Common myeloid progenitor, CD34-positive (primary cell): ENCODE measurements around the gene GP1BB.

ENCODE experiments used
- CTCF ChIA-PET: fragments of 350-600 bp; sonication (Branson Sonifier 250); formaldehyde crosslinking; loops from one replicate; lab custom pipeline; 2021; ENCODE audit warnings: antibody characterized with exemption; lab: Charles Lee
- POLR2A ChIA-PET: fragments of 350-600 bp; sonication (Branson Sonifier 250); formaldehyde crosslinking; loops from one replicate; lab custom pipeline; 2021; ENCODE audit warnings: antibody characterized with exemption; lab: Charles Lee
- DNase-seq, 3 donors: peaks; one replicate each; pipeline versions ENCODE4 v3.0.0 to v3.0.0-alpha.2; 2013
- H3K27ac ChIP-seq, 2 experiments: 1 replicate in 1 of 2; 2 replicates in 1 of 2; pipeline ENCODE4 v1.7.0; 2013; ENCODE audit warnings: inconsistent platforms in 2 of 2, low read length in 2 of 2, mild to moderate bottlenecking in 2 of 2, low read depth in 1 of 2, moderate library complexity in 1 of 2; ENCODE audit not compliant: severe bottlenecking in 2 of 2, insufficient read depth in 1 of 2, poor library complexity in 1 of 2
- H3K27me3 ChIP-seq, 5 experiments: replicated peaks in 2 of 5; 1 replicate in 3 of 5; 2 replicates in 2 of 5; pipeline versions ENCODE4 v1.6.1 to v1.7.0; 2013; ENCODE audit warnings: low read length in 4 of 5, mild to moderate bottlenecking in 2 of 5, moderate library complexity in 2 of 5, inconsistent platforms in 1 of 5; ENCODE audit not compliant: insufficient read depth in 5 of 5, control insufficient read depth in 4 of 5
- H3K36me3 ChIP-seq, 4 experiments: 1 replicate in 2 of 4; 2 replicates in 2 of 4; pipeline versions ENCODE4 v1.6.1 to v1.7.0; 2013; ENCODE audit warnings: low read length in 3 of 4, control low read depth in 1 of 4, mild to moderate bottlenecking in 1 of 4; ENCODE audit not compliant: control insufficient read depth in 4 of 4, insufficient read depth in 4 of 4
- H3K4me1 ChIP-seq, 4 experiments: 1 replicate in 3 of 4; 2 replicates in 1 of 4; pipeline versions ENCODE4 v1.6.1 to v1.7.1; 2013; ENCODE audit warnings: low read length in 3 of 4, mild to moderate bottlenecking in 3 of 4, control low read depth in 1 of 4, inconsistent platforms in 1 of 4, moderate library complexity in 1 of 4; ENCODE audit not compliant: control insufficient read depth in 4 of 4, insufficient read depth in 4 of 4; ENCODE audit errors: control extremely low read depth in 1 of 4
- H3K4me3 ChIP-seq, 7 experiments: 1 replicate in 4 of 7; 2 replicates in 3 of 7; pipeline versions ENCODE4 v1.5.1 to v1.7.0; 2013; ENCODE audit warnings: mild to moderate bottlenecking in 7 of 7, low read length in 6 of 7, moderate library complexity in 6 of 7, inconsistent platforms in 2 of 7, low read depth in 2 of 7, control low read depth in 1 of 7; ENCODE audit not compliant: insufficient read depth in 4 of 7, control insufficient read depth in 1 of 7; ENCODE audit errors: extremely low read depth in 1 of 7
- H3K9me3 ChIP-seq, 5 experiments: 1 replicate in 4 of 5; 2 replicates in 1 of 5; pipeline versions ENCODE4 v1.6.1 to v1.7.1; 2013; ENCODE audit warnings: low read length in 4 of 5, mild to moderate bottlenecking in 2 of 5, inconsistent platforms in 1 of 5, low read depth in 1 of 5, moderate library complexity in 1 of 5; ENCODE audit not compliant: control insufficient read depth in 4 of 5, insufficient read depth in 2 of 5; ENCODE audit errors: control extremely low read depth in 1 of 5
- WGBS: methylation state at CpG from one replicate; pipeline ENCODE4 v1.1.5; 2013; ENCODE audit not compliant: insufficient coverage; 5-methylcytosine and 5-hydroxymethylcytosine counted together

Gene GP1BB

DNA sequence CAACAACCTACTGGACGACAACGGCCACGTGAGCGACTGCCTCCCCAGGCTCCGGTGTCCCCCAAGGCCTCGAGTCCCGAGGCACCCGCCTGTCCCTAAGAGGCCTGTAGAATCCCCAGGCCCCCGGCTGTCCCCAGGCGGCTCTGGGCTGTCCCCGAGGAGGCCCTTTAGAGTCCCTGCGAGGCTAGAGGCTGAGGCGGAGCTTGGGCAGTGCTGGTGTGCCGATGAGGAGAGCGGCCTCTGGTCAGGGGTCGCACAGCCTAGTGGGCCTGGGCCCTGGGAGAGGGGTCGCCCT is 40.9 kb downstream of the GP1BB start:
- Histone ChIP-seq H3K27me3 (peaks cover 0 to 93% (median 49%) of the 10 kb centered on the region in 5 experiments), H3K9me3 (peaks cover 0 to 3% (median 0%) of the 10 kb centered on the region in 5 experiments), H3K27ac (no peak overlapping the region), H3K4me1 (peaks cover 0 to 51% (median 38%) of the 10 kb centered on the region in 4 experiments), H3K36me3 (no peaks in the 10 kb centered on the region), H3K4me3 (no peak overlapping the region)
- POLR2A ChIA-PET: no interaction called here
- WGBS: 53% methylated on average over 15 of the region's 17 CpGs
- CTCF ChIA-PET: interaction anchor here (0.8 to 2.9 kb wide), 4 partner anchors 9 to 146 kb away, joined by 3 to 14 read pairs (median 5); no protein-coding TSS in a partner anchor
- no peak for DNase-seq

DNA sequence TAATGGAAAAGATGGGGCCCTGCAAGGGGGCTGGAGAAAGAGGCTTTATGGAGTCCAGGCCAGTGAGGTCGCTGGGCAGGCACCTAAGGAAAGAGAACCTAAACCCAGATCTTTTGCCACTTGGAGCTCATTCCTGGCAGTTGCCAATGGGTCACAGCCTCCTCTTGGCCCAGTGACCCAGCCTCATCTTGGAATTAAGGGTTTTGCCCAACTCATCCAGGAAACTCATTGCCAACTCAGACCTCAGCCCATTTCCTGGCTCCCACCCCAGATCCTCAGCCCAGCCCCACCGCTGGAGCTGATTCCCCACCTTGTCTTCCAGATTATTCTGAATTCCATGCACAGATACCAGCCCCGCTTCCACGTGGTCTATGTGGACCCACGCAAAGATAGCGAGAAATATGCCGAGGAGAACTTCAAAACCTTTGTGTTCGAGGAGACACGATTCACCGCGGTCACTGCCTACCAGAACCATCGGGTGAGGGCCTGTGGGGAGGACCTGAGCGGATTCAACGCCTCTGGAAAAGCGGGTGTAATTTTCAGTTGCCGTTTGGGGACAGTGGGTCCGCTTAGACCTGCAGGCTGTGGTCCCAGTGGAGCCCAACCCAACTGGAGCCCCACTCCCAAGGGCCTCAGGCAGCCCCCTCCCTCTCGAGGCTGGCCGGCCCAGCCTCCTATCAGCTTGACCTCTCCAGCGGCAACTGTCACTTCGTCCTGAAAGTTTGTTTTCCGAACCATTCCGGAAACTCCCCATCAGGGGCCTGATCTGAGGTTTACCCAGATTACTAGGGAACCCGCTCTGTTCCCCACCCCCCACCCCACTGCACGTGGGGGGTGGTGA is 41.5 kb downstream of the GP1BB start:
- peaks cover 0 to 3% (median 0%) of the 10 kb centered on the region in 5 experiments for H3K9me3 ChIP-seq
- ChIA-PET CTCF (interaction anchor here (1.4 to 2.9 kb wide), 3 partner anchors 8 to 145 kb away, joined by 4 to 14 read pairs (median 6); no protein-coding TSS in a partner anchor), POLR2A (no interaction called here)
- DNase-seq: peak in 1 of 3 donors; percentile 13
- H3K4me3 ChIP-seq: peak overlapping the region in 1 of 7 experiments; percentile 58
- H3K27me3 ChIP-seq: peaks cover 0 to 93% (median 45%) of the 10 kb centered on the region in 5 experiments
- peaks cover 0 to 45% (median 35%) of the 10 kb centered on the region in 4 experiments for H3K4me1 ChIP-seq
- no peak overlapping the region for H3K27ac ChIP-seq
- WGBS: 43% methylated on average over 22 of the region's 25 CpGs
- no peaks in the 10 kb centered on the region for H3K36me3 ChIP-seq

DNA sequence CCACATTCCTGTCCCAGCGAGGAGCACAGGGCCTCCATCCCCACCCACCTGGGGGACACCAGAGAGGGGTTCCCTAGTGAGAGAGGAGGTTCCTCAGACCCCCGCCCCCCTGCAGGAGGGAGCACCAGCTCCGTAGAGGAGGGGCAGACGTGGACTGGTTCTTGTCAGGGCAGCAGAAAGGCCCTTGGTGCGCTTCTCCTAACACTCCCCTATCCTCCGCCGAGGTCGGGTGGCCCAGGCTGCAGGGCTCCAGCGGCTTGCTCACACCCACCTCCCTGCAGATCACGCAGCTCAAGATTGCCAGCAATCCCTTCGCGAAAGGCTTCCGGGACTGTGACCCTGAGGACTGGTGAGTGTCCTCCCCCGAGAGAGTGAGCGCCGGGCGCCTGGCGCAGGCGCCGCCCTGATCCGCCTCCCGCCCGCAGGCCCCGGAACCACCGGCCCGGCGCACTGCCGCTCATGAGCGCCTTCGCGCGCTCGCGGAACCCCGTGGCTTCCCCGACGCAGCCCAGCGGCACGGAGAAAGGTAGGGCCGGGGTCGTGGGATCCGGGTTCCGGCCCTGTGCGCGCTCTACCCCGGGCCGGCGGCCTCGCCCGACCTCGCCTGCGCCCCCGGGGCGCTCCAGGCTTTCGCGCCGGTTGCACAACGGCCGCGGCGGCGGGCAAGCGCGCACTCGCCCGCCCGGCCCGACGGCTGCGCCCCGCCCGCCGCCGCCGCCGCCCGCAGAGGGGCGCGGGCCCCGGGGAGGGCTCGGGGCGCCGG is 42.3 kb downstream of the GP1BB start:
- peaks cover 0 to 3% (median 0%) of the 10 kb centered on the region in 5 experiments for H3K9me3 ChIP-seq
- no peak overlapping the region for H3K27ac ChIP-seq
- CTCF ChIA-PET: no interaction called here
- under 1% methylated on average over 75 of the region's 83 CpGs for WGBS
- DNase-seq: peak in 2 of 3 donors; percentile 51 to 63
- H3K27me3 ChIP-seq: peaks cover 0 to 92% (median 45%) of the 10 kb centered on the region in 5 experiments
- POLR2A ChIA-PET: no interaction called here
- H3K4me1 ChIP-seq: peaks cover 0 to 43% (median 33%) of the 10 kb centered on the region in 4 experiments
- H3K4me3 ChIP-seq: peak overlapping the region in 5 of 7 experiments; percentile 10 to 58 (median 42)
- no peaks in the 10 kb centered on the region for H3K36me3 ChIP-seq

DNA sequence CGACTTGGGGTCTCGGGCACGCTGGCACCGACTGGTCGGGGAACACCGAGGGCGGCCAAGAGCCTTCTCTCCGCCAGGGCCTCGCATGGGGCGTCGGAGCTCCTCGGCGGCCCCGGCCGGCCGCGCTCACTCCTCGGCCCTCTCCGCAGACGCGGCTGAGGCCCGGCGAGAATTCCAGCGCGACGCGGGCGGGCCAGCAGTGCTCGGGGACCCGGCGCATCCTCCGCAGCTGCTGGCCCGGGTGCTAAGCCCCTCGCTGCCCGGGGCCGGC is 42.8 kb downstream of the GP1BB start:
- H3K4me3 ChIP-seq: peak overlapping the region in 3 of 7 experiments; percentile 53 to 59 (median 55)
- CTCF ChIA-PET: no interaction called here
- H3K9me3 ChIP-seq: peaks cover 0 to 3% (median 0%) of the 10 kb centered on the region in 5 experiments
- DNase-seq: no peak
- peaks cover 0 to 94% (median 47%) of the 10 kb centered on the region in 5 experiments for H3K27me3 ChIP-seq
- peaks cover 0 to 40% (median 30%) of the 10 kb centered on the region in 4 experiments for H3K4me1 ChIP-seq
- WGBS: under 1% methylated on average over 29 of the region's 36 CpGs
- H3K36me3 ChIP-seq: no peaks in the 10 kb centered on the region
- H3K27ac ChIP-seq: no peak overlapping the region
- POLR2A ChIA-PET: no interaction called here

DNA sequence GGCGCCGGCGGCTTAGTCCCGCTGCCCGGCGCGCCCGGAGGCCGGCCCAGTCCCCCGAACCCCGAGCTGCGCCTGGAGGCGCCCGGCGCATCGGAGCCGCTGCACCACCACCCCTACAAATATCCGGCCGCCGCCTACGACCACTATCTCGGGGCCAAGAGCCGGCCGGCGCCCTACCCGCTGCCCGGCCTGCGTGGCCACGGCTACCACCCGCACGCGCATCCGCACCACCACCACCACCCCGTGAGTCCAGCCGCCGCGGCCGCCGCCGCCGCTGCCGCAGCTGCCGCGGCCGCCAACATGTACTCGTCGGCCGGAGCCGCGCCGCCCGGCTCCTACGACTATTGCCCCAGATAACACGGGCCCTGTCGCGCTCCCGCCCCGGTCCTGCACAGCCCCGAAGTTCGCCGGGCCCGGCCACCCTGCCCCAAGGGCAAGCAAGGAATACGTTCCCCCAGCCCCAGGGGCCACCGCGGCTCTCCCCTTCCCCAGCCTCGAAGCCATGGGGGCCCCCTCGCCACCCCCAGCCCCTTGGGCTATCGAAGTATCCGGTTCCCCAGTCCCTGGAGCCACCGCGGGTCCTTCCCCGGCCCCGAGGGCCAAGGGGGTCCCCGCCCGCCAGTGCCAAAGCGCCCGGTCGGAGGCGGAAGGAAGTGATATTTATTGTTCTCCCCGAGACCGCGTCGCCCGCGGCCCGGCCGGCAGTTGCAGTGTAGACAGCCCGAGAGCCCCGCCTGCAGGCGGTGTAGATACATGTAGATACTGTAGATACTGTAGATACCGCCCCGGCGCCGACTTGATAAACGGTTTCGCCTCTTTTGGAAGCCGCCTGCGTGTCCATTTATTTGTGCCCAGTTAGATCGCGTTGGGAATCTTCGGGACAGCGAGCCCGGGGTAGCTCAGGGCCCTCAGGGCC is 43.4 kb downstream of the GP1BB start:
- CTCF ChIA-PET: interaction anchor here (0.7 to 1.0 kb wide), 2 partner anchors 9 to 11 kb away, joined by 3 to 5 read pairs; no protein-coding TSS in a partner anchor
- H3K27ac ChIP-seq: no peak overlapping the region
- DNase-seq: peak; percentile 81 to 92 (median 90)
- under 1% methylated on average over 76 of the region's 103 CpGs for WGBS
- peaks cover 0 to 3% (median 0%) of the 10 kb centered on the region in 5 experiments for H3K9me3 ChIP-seq
- H3K4me3 ChIP-seq: peak overlapping the region in 6 of 7 experiments; percentile 10 to 59 (median 50)
- H3K27me3 ChIP-seq: peaks cover 0 to 88% (median 45%) of the 10 kb centered on the region in 5 experiments
- POLR2A ChIA-PET: no interaction called here
- no peaks in the 10 kb centered on the region for H3K36me3 ChIP-seq
- peaks cover 0 to 37% (median 30%) of the 10 kb centered on the region in 4 experiments for H3K4me1 ChIP-seq
